ENCODE data around the gene NBAS. TPM values are rescaled to one million over a fixed set of nuclear protein-coding genes. Genes with fewer than 3 reads are reported as not detected.

NBAS gene
- polyA plus RNA-seq, 1 donor from 2014 or later, result 31.9 TPM

GRCh38 chr2:15595342-15595905, 34.3 kb upstream of the NBAS start:
- Histone ChIP-seq H3K4me2 (ENCODE audit: low read length) (no peak overlapping the region), H3K9me3 (ENCODE audit: low read length) (no peaks in the 10 kb centered on the region), H3F3A (ENCODE audit: insufficient read depth, low read length, poor library complexity, severe bottlenecking) (no peaks in the 10 kb centered on the region), H3K4me3 (ENCODE audit: low read length) (no peak overlapping the region), H3K27me3 (ENCODE audit: insufficient read depth, low read depth, low read length) (no peaks in the 10 kb centered on the region), H3K9me2 (ENCODE audit: insufficient read depth, low read length) (peaks cover 2% of the 10 kb centered on the region), H3K9ac (ENCODE audit: low read length) (no peak overlapping the region), H4K20me1 (ENCODE audit: insufficient read depth) (no peaks in the 10 kb centered on the region), H3K27ac (ENCODE audit: low read length) (no peak overlapping the region), H3K36me3 (ENCODE audit: insufficient read depth, low read length) (peaks cover 14% of the 10 kb centered on the region), H3K79me2 (replicated peaks; ENCODE audit: insufficient read depth, low read length) (peaks cover 29% of the 10 kb centered on the region), H2AFZ (ENCODE audit: low read depth, low read length) (no peak overlapping the region)
- TF ChIP-seq EZH2 (IDR thresholded peaks at IDR 0.05; ENCODE audit: borderline replicate concordance, insufficient read depth, low read length, poor library complexity, severe bottlenecking) (no peak), CTCF (IDR thresholded peaks at IDR 0.05; ENCODE audit: poor library complexity, severe bottlenecking) (no peak), MXI1 (conservative IDR thresholded peaks at IDR 0.05; ENCODE audit: poor library complexity, severe bottlenecking) (no peak), EP300 (conservative IDR thresholded peaks at IDR 0.05; ENCODE audit: poor library complexity, severe bottlenecking) (no peak), POLR2AphosphoS5 (IDR thresholded peaks at IDR 0.05) (no peak), TAF1 (IDR thresholded peaks at IDR 0.05; ENCODE audit: low read depth) (no peak), REST (IDR thresholded peaks at IDR 0.05; ENCODE audit: borderline replicate concordance) (no peak), RAD21 (conservative IDR thresholded peaks at IDR 0.05) (no peak), SMC3 (conservative IDR thresholded peaks at IDR 0.05; ENCODE audit: poor library complexity) (no peak)

GRCh38 chr2:15594291-15595256, 33.4 kb upstream of the NBAS start:
- peaks cover 29% of the 10 kb centered on the region for H3K79me2 ChIP-seq (replicated peaks; ENCODE audit: insufficient read depth, low read length)
- no peak overlapping the region for H3K9ac ChIP-seq (ENCODE audit: low read length)
- no peak for TF ChIP-seq SMC3 (conservative IDR thresholded peaks at IDR 0.05; ENCODE audit: poor library complexity)
- no peak for TF ChIP-seq RAD21 (conservative IDR thresholded peaks at IDR 0.05)
- no peak for TF ChIP-seq REST (IDR thresholded peaks at IDR 0.05; ENCODE audit: borderline replicate concordance)
- no peak for TF ChIP-seq POLR2AphosphoS5 (IDR thresholded peaks at IDR 0.05)
- TF ChIP-seq MXI1 (conservative IDR thresholded peaks at IDR 0.05; ENCODE audit: poor library complexity, severe bottlenecking), result no peak
- no peak for TF ChIP-seq CTCF (IDR thresholded peaks at IDR 0.05; ENCODE audit: poor library complexity, severe bottlenecking)
- no peak for TF ChIP-seq TAF1 (IDR thresholded peaks at IDR 0.05; ENCODE audit: low read depth)
- TF ChIP-seq EP300 (conservative IDR thresholded peaks at IDR 0.05; ENCODE audit: poor library complexity, severe bottlenecking), result no peak
- no peak for TF ChIP-seq EZH2 (IDR thresholded peaks at IDR 0.05; ENCODE audit: borderline replicate concordance, insufficient read depth, low read length, poor library complexity, severe bottlenecking)
- H3K4me2 ChIP-seq (ENCODE audit: low read length), result no peak overlapping the region
- peaks cover 14% of the 10 kb centered on the region for H3K36me3 ChIP-seq (ENCODE audit: insufficient read depth, low read length)
- no peaks in the 10 kb centered on the region for H3K9me3 ChIP-seq (ENCODE audit: low read length)
- H3K4me3 ChIP-seq (ENCODE audit: low read length), result no peak overlapping the region
- no peaks in the 10 kb centered on the region for H4K20me1 ChIP-seq (ENCODE audit: insufficient read depth)
- no peaks in the 10 kb centered on the region for H3K27me3 ChIP-seq (ENCODE audit: insufficient read depth, low read depth, low read length)
- H3F3A ChIP-seq (ENCODE audit: insufficient read depth, low read length, poor library complexity, severe bottlenecking), result no peaks in the 10 kb centered on the region
- peaks cover 2% of the 10 kb centered on the region for H3K9me2 ChIP-seq (ENCODE audit: insufficient read depth, low read length)
- no peak overlapping the region for H3K27ac ChIP-seq (ENCODE audit: low read length)
- H2AFZ ChIP-seq (ENCODE audit: low read depth, low read length), result no peak overlapping the region

All from neural cell (in vitro differentiated cells).